GM10847 (cell line): ENCODE measurements around the gene KIAA1755.

Experiments used
- POLR2A ChIP-seq: IDR thresholded peaks from 2 replicates; pipeline ENCODE4 v1.6.1; 2011; ENCODE audit not compliant: insufficient read length; ENCODE audit errors: extremely low read depth

Gene KIAA1755

GRCh38 chr20:38196076-38196475, 64.5 kb downstream of the KIAA1755 start:
- no peak for TF ChIP-seq POLR2A

GRCh38 chr20:38195521-38195920, 65.0 kb downstream of the KIAA1755 start:
- TF ChIP-seq POLR2A = no peak

GRCh38 chr20:38194971-38195504, 65.5 kb downstream of the KIAA1755 start:
- TF ChIP-seq POLR2A = no peak

GRCh38 chr20:38193586-38194105, 66.9 kb downstream of the KIAA1755 start:
- TF ChIP-seq POLR2A = no peak

GRCh38 chr20:38192323-38192885, 68.1 kb downstream of the KIAA1755 start:
- no peak for TF ChIP-seq POLR2A

- no peak for TF ChIP-seq POLR2A
Observed at GRCh38 chr20:38191654-38192053, 68.9 kb downstream of the KIAA1755 start.

- no peak for TF ChIP-seq POLR2A
Observed at GRCh38 chr20:38190936-38191371, 69.6 kb downstream of the KIAA1755 start.

- TF ChIP-seq POLR2A = no peak
Observed at GRCh38 chr20:38190166-38190565, 70.4 kb downstream of the KIAA1755 start.

- TF ChIP-seq POLR2A = no peak
Observed at GRCh38 chr20:38187517-38187916, 73.0 kb downstream of the KIAA1755 start.

- TF ChIP-seq POLR2A = no peak
Observed at GRCh38 chr20:38186788-38187221, 73.7 kb downstream of the KIAA1755 start.

- no peak for TF ChIP-seq POLR2A
Observed at GRCh38 chr20:38184101-38184500, 76.4 kb downstream of the KIAA1755 start.

GRCh38 chr20:38181971-38182370, 78.6 kb downstream of the KIAA1755 start:
- no peak for TF ChIP-seq POLR2A

GRCh38 chr20:38181207-38181801, 79.2 kb downstream of the KIAA1755 start:
- no peak for TF ChIP-seq POLR2A

GRCh38 chr20:38180781-38181180, 79.8 kb downstream of the KIAA1755 start:
- no peak for TF ChIP-seq POLR2A

GRCh38 chr20:38179846-38180245, 80.7 kb downstream of the KIAA1755 start:
- no peak for TF ChIP-seq POLR2A

- no peak for TF ChIP-seq POLR2A
Observed at GRCh38 chr20:38178581-38178980, 82.0 kb downstream of the KIAA1755 start.
